Measurements from ENCODE around the gene IL31RA. TPM values are rescaled to one million over a fixed set of nuclear protein-coding genes. Genes with fewer than 3 reads are reported as not detected.

IL31RA gene
- total RNA-seq, 2 donors from 2014 or later, result 2.1 TPM; not detected in 1

- TF ChIP-seq POLR2AphosphoS5 (IDR thresholded peaks at IDR 0.05) (no peak), POLR2A (IDR thresholded peaks at IDR 0.05) (no peak)
- TF ChIP-seq, protein P1, sequence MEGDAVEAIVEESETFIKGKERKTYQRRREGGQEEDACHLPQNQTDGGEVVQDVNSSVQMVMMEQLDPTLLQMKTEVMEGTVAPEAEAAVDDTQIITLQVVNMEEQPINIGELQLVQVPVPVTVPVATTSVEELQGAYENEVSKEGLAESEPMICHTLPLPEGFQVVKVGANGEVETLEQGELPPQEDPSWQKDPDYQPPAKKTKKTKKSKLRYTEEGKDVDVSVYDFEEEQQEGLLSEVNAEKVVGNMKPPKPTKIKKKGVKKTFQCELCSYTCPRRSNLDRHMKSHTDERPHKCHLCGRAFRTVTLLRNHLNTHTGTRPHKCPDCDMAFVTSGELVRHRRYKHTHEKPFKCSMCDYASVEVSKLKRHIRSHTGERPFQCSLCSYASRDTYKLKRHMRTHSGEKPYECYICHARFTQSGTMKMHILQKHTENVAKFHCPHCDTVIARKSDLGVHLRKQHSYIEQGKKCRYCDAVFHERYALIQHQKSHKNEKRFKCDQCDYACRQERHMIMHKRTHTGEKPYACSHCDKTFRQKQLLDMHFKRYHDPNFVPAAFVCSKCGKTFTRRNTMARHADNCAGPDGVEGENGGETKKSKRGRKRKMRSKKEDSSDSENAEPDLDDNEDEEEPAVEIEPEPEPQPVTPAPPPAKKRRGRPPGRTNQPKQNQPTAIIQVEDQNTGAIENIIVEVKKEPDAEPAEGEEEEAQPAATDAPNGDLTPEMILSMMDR (IDR thresholded peaks at IDR 0.05), result no peak
- whole genome bisulfite sequencing, result 88% methylated on average over 3 of the region's 3 CpGs
- H3K4me3 ChIP-seq, result no peak overlapping the region
- H3K27me3 ChIP-seq (replicated peaks; ENCODE audit: insufficient read depth), result no peaks in the 10 kb centered on the region
- H3K9me3 ChIP-seq, result no peaks in the 10 kb centered on the region
- H3K4me1 ChIP-seq (replicated peaks), result no peaks in the 10 kb centered on the region
- intact Hi-C loops (cut with DNase I), result no loop called here
- no peak for DNase-seq (ENCODE audit: low spot score)
- H3K27ac ChIP-seq, result no peak overlapping the region
- H3K36me3 ChIP-seq, result no peaks in the 10 kb centered on the region
These were observed 64.6 kb downstream of the IL31RA start for GRCh38 chr5:55915783-55916182.

DNA sequence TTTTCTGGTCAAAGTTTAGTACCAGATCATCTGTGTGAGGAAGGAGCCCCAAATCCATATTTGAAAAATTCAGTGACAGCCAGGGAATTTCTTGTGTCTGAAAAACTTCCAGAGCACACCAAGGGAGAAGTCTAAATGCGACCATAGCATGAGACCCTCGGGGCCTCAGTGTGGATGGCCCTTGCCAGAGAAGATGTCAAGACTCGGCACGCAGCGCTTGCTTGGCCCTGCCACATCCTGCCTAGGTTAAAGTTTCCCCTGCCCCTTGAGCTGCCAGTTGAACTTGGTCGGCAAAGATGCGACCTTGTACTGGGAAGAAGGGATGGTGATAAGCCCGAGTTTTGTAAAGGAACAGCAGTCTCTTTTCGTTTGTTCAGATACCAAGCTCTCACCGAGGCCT, 65.8 kb downstream of the IL31RA start:
- H3K27me3 ChIP-seq (replicated peaks; ENCODE audit: insufficient read depth), result no peaks in the 10 kb centered on the region
- no peak overlapping the region for H3K27ac ChIP-seq
- H3K9me3 ChIP-seq, result no peaks in the 10 kb centered on the region
- TF ChIP-seq POLR2AphosphoS5 (IDR thresholded peaks at IDR 0.05), result no peak
- TF ChIP-seq, protein P1 (IDR thresholded peaks at IDR 0.05), result no peak
- no peak for TF ChIP-seq POLR2A (IDR thresholded peaks at IDR 0.05)
- no peak for DNase-seq (ENCODE audit: low spot score)
- no peaks in the 10 kb centered on the region for H3K36me3 ChIP-seq
- H3K4me1 ChIP-seq (replicated peaks), result no peaks in the 10 kb centered on the region
- 78% methylated on average over 10 of the region's 10 CpGs for WGBS
- intact Hi-C loops (cut with DNase I), result no loop called here
- no peak overlapping the region for H3K4me3 ChIP-seq

DNA sequence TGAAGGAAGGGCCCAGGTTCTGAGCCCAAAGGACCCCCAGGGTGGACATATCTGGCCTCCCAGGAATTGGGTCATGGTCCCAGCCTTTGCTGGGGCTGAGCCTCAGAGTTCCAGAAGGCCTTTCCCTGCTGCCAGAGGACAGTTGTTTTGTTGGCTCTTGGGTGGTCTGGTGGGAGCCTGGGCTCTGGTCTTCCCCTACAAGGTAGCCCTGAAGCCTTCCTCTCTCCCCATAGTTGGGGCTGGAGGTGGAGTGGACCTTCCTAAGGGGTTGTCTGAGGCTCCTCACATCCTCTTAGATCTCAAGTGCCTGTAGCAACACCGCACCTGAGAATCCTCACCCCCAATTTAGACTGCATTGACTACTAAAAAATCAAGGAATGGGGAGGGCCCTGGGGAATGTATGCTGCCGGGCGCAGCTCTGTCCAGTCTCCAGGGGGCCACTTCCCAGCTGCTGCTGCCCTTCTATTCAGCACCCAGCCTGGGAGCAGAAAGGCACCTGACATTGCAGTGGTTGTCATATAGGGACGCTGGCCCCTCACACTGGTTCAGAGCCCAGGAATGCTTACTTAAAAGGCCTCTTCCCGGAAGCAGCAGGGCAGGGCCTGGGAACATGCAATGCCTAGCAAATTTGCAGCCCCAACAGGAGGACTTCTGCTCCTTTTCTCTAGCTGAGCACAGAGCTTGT, 66.4 kb downstream of the IL31RA start:
- intact Hi-C loops (cut with DNase I), result no loop called here
- TF ChIP-seq, protein P1 (IDR thresholded peaks at IDR 0.05), result no peak
- no peak for TF ChIP-seq POLR2AphosphoS5 (IDR thresholded peaks at IDR 0.05)
- TF ChIP-seq POLR2A (IDR thresholded peaks at IDR 0.05), result no peak
- Histone ChIP-seq H3K9me3 (no peaks in the 10 kb centered on the region), H3K4me3 (no peak overlapping the region), H3K27ac (no peak overlapping the region), H3K27me3 (replicated peaks; ENCODE audit: insufficient read depth) (no peaks in the 10 kb centered on the region), H3K36me3 (no peaks in the 10 kb centered on the region), H3K4me1 (replicated peaks) (no peaks in the 10 kb centered on the region)
- no peak for DNase-seq (ENCODE audit: low spot score)
- WGBS, result 79% methylated on average over 5 of the region's 5 CpGs

DNA sequence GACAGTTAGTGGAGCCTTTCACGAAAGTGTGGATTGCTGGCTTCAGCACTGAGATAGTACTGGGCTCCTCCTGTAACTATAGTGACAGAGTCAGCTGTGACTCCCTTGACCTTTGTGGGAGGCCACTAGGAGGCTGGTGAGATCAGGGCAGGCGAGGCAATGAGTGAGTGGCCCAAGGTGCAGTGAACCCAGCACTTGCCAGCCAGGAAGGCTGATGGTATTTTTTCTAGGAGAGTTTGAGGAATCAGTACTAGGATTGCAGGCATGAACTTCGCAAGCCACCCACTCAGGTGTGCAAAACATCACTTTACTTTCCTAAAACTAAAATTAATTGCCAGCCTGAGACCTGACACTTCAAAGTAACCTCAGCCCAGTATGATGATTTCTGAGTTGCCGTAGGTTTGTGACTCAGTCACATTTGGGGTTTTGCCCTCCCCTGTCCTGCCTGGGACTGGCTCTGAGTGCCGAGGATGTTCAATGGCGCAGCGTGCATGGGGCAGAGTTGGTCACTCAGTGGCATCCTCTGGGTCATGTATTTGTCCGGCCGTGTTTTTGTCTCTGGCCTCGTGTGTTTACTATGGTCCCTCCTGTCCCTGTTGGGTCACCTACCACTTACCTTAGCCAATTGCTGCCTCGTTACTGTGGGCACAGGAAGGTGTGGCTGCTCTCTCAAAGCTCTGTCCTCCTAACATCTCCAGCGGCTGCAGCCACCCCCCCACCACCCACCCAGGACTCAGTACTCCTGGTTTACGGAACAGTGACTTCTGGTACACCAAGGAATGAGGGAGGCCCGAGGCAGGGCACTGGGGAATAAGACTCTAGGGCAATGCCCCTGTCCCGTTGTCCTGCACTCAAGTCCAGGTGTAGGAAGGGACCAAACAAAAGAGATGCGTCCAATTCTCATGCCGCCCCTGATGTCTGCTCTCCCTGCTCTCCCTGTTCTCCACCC, 67.2 kb downstream of the IL31RA start:
- 96% methylated on average over 17 of the region's 17 CpGs for WGBS
- DNase-seq (ENCODE audit: low spot score), result no peak

More for the DNA sequence above, 67.2 kb downstream of the IL31RA start:
- H3K4me3 ChIP-seq, result no peak overlapping the region
- no peaks in the 10 kb centered on the region for H3K27me3 ChIP-seq (replicated peaks; ENCODE audit: insufficient read depth)
- intact Hi-C loops (cut with DNase I), result no loop called here
- H3K9me3 ChIP-seq, result no peaks in the 10 kb centered on the region
- H3K4me1 ChIP-seq (replicated peaks), result no peaks in the 10 kb centered on the region
- no peaks in the 10 kb centered on the region for H3K36me3 ChIP-seq
- no peak overlapping the region for H3K27ac ChIP-seq
- TF ChIP-seq POLR2A (IDR thresholded peaks at IDR 0.05), result no peak
- TF ChIP-seq, protein P1 (IDR thresholded peaks at IDR 0.05), result no peak
